SK-N-SH (cell line): ENCODE measurements around the gene KIF12.

Experiments used
- IRF3 ChIP-seq: fragments of 150-350 bp; IDR thresholded peaks from 2 replicates; pipeline ENCODE4 v1.6.1; 2016; ENCODE audit warnings: mild to moderate bottlenecking, low read depth, low read length
- SIN3A ChIP-seq: IDR thresholded peaks from 2 replicates; pipeline ENCODE4 v1.6.1; 2012; ENCODE audit warnings: low read depth, mild to moderate bottlenecking, low read length, moderate library complexity, borderline replicate concordance

- TF ChIP-seq IRF3 (no peak), SIN3A (no peak)
Observed at GRCh38 chr9:114048533-114049415, 50.3 kb downstream of the KIF12 start.
